CD8-positive, alpha-beta memory T cell (primary cell): Measurements from ENCODE around the gene OR8B4. TPM values are rescaled to one million over a fixed set of nuclear protein-coding genes. Genes with fewer than 3 reads are reported as not detected.

Experiments used
- CTCF ChIA-PET: fragments of 350-600 bp; sonication (Branson Sonifier 250); formaldehyde crosslinking; loops from one replicate; lab custom pipeline; 2021; ENCODE audit warnings: antibody characterized with exemption; lab: Charles Lee
- POLR2A ChIA-PET: fragments of 350-600 bp; sonication (Branson Sonifier 250); formaldehyde crosslinking; loops from one replicate; lab custom pipeline; 2021; ENCODE audit warnings: antibody characterized with exemption; lab: Charles Lee
- DNase-seq, 5 donors: peaks; one replicate each; pipeline versions ENCODE4 v3.0.0 to v3.0.0-alpha.2; 2020 to 2022; ENCODE audit warnings: mixed read lengths in 1 of 5
- H3K27ac ChIP-seq: one replicate; pipeline ENCODE4 v1.7.0; 2013; ENCODE audit warnings: low read depth, mild to moderate bottlenecking, low read length, moderate library complexity
- H3K27me3 ChIP-seq: 2 replicates; pipeline ENCODE4 v1.7.0; 2013; ENCODE audit warnings: low read length, mild to moderate bottlenecking; ENCODE audit not compliant: insufficient read depth, poor library complexity, severe bottlenecking
- H3K36me3 ChIP-seq: 2 replicates; pipeline ENCODE4 v1.7.0; 2013; ENCODE audit warnings: mild to moderate bottlenecking, low read length, moderate library complexity; ENCODE audit not compliant: insufficient read depth
- H3K4me1 ChIP-seq: 2 replicates; pipeline ENCODE4 v1.7.0; 2013; ENCODE audit warnings: mild to moderate bottlenecking, low read length, moderate library complexity; ENCODE audit not compliant: insufficient read depth
- H3K4me3 ChIP-seq: 2 replicates; pipeline ENCODE4 v1.7.0; 2013; ENCODE audit warnings: mild to moderate bottlenecking, low read length
- H3K9me3 ChIP-seq: 2 replicates; pipeline ENCODE4 v1.7.0; 2013; ENCODE audit warnings: mild to moderate bottlenecking, low read length
- H3K27ac Mint-ChIP-seq, 8 donors: one replicate each; pipeline ENCODE4 v1.8.0; 2020 to 2021; ENCODE audit warnings: mixed read lengths in 8 of 8, mild to moderate bottlenecking in 6 of 8, inconsistent platforms in 3 of 8, moderate library complexity in 3 of 8
- H3K27me3 Mint-ChIP-seq, 2 donors: one replicate each; pipeline ENCODE4 v1.8.0; 2020 to 2021; ENCODE audit warnings: mixed read lengths in 2 of 2, mild to moderate bottlenecking in 1 of 2, moderate library complexity in 1 of 2
- H3K36me3 Mint-ChIP-seq, 3 donors: one replicate each; pipeline ENCODE4 v1.8.0; 2020 to 2021; ENCODE audit warnings: mixed read lengths in 3 of 3, inconsistent platforms in 1 of 3, mild to moderate bottlenecking in 1 of 3
- H3K4me1 Mint-ChIP-seq, 3 donors: one replicate each; pipeline ENCODE4 v1.8.0; 2020 to 2021; ENCODE audit warnings: mixed read lengths in 3 of 3, inconsistent platforms in 1 of 3, mild to moderate bottlenecking in 1 of 3
- H3K4me3 Mint-ChIP-seq, 7 donors: one replicate each; pipeline ENCODE4 v1.8.0; 2020 to 2021; ENCODE audit warnings: mixed read lengths in 7 of 7, mild to moderate bottlenecking in 6 of 7, moderate library complexity in 4 of 7, inconsistent platforms in 2 of 7
- H3K9me3 Mint-ChIP-seq, 5 donors: one replicate each; pipeline ENCODE4 v1.8.0; 2020 to 2022; ENCODE audit warnings: mixed read lengths in 5 of 5, mild to moderate bottlenecking in 3 of 5, moderate library complexity in 2 of 5, inconsistent platforms in 1 of 5
- polyA plus RNA-seq: library from polyadenylated mRNA; unstranded; fragments of 300-500 nt; fragmentation: Illumina TruSeq; gene quantifications from one replicate; pipeline ENCODE4 v1.2.3, GENCODE V29; 2021
- total RNA-seq, 2 experiments: library from RNA; stranded (reverse); gene quantifications; one replicate each; pipeline ENCODE4 v1.2.3, GENCODE V29; 2021

OR8B4 gene
- total and polyA plus RNA-seq, 3 experiments from 2014 or later: not detected

GRCh38 chr11:124376280-124376679, 48.4 kb downstream of the OR8B4 start:
- ChIA-PET CTCF (no interaction called here), POLR2A (no interaction called here)
- H3K27ac Mint-ChIP-seq: no peak overlapping the region
- H3K9me3 Mint-ChIP-seq: no peaks in the 10 kb centered on the region
- H3K27ac ChIP-seq: no peak overlapping the region
- no peak overlapping the region for H3K4me3 ChIP-seq
- H3K9me3 ChIP-seq: no peaks in the 10 kb centered on the region
- H3K4me1 Mint-ChIP-seq: no peaks in the 10 kb centered on the region
- H3K27me3 ChIP-seq: no peaks in the 10 kb centered on the region
- H3K4me3 Mint-ChIP-seq: no peak overlapping the region
- H3K36me3 Mint-ChIP-seq: no peaks in the 10 kb centered on the region
- peaks cover 0 to 1% of the 10 kb centered on the region in 2 donors for H3K27me3 Mint-ChIP-seq
- H3K4me1 ChIP-seq: no peaks in the 10 kb centered on the region
- no peak for DNase-seq
- H3K36me3 ChIP-seq: no peaks in the 10 kb centered on the region

Other genes with a start within 250 kb of the OR8B4 start
- gene OR10D3, start 241.5 kb downstream of the OR8B4 start, total RNA-seq: not detected
- not detected for gene OR10D3, start 241.5 kb downstream of the OR8B4 start, polyA plus RNA-seq
- gene OR8G1, start 183.8 kb downstream of the OR8B4 start, total RNA-seq: not detected
- not detected for gene OR8G1, start 183.8 kb downstream of the OR8B4 start, polyA plus RNA-seq
- gene OR8G5, start 168.5 kb downstream of the OR8B4 start, total RNA-seq: not detected
- not detected for gene OR8G5, start 168.5 kb downstream of the OR8B4 start, polyA plus RNA-seq
- not detected for gene OR8D1, start 110.9 kb downstream of the OR8B4 start, total RNA-seq
- gene OR8D1, start 110.9 kb downstream of the OR8B4 start, polyA plus RNA-seq: not detected
- gene OR8D2, start 104.7 kb downstream of the OR8B4 start, total RNA-seq: not detected
- not detected for gene OR8D2, start 104.7 kb downstream of the OR8B4 start, polyA plus RNA-seq
- not detected for gene OR8B2, start 40.4 kb downstream of the OR8B4 start, total RNA-seq
- gene OR8B2, start 40.4 kb downstream of the OR8B4 start, polyA plus RNA-seq: not detected
- gene OR8B3, start 25.8 kb downstream of the OR8B4 start, total RNA-seq: not detected
- not detected for gene OR8B3, start 25.8 kb downstream of the OR8B4 start, polyA plus RNA-seq
- gene OR8B8, start 20.8 kb upstream of the OR8B4 start, total RNA-seq: not detected
- not detected for gene OR8B8, start 20.8 kb upstream of the OR8B4 start, polyA plus RNA-seq
- not detected for gene OR8B12, start 118.8 kb upstream of the OR8B4 start, total RNA-seq
- not detected for gene OR8B12, start 118.8 kb upstream of the OR8B4 start, polyA plus RNA-seq
- not detected for gene OR8A1, start 145.1 kb upstream of the OR8B4 start, total RNA-seq
- gene OR8A1, start 145.1 kb upstream of the OR8B4 start, polyA plus RNA-seq: not detected
- not detected for gene PANX3, start 186.6 kb upstream of the OR8B4 start, total RNA-seq
- gene PANX3, start 186.6 kb upstream of the OR8B4 start, polyA plus RNA-seq: not detected
- 10 to 100 TPM; 38.4 to 49.5 TPM for gene TBRG1, start 198.0 kb upstream of the OR8B4 start, total RNA-seq
- 36.3 TPM for gene TBRG1, start 198.0 kb upstream of the OR8B4 start, polyA plus RNA-seq
- gene SIAE, start 248.9 kb upstream of the OR8B4 start, total RNA-seq: 1 to 10 TPM; 4.0 to 5.2 TPM
- gene SIAE, start 248.9 kb upstream of the OR8B4 start, polyA plus RNA-seq: 0.85 TPM
- gene SPA17, start 249.0 kb upstream of the OR8B4 start, total RNA-seq: 1 to 10 TPM; 2.2 to 3.9 TPM
- 1.4 TPM for gene SPA17, start 249.0 kb upstream of the OR8B4 start, polyA plus RNA-seq